Neuronal stem cell (in vitro differentiated cells): Measurements from ENCODE around the gene TAS1R3.

ENCODE experiments used
- DNase-seq: peaks from one replicate; pipeline ENCODE4 v3.0.0-alpha.2; 2013; ENCODE audit warnings: low spot score
- H2AFZ ChIP-seq: one replicate; pipeline ENCODE4 v1.6.1; 2013; ENCODE audit warnings: mild to moderate bottlenecking, low read length, inconsistent platforms
- H2AK5ac ChIP-seq: 2 replicates; pipeline ENCODE4 v1.6.1; 2013; ENCODE audit warnings: low read depth, mild to moderate bottlenecking, inconsistent platforms, low read length, moderate library complexity, mixed read lengths
- H2BK120ac ChIP-seq: 2 replicates; pipeline ENCODE4 v1.6.1; 2013; ENCODE audit warnings: low read depth, mild to moderate bottlenecking, inconsistent platforms, low read length, moderate library complexity, mixed read lengths
- H2BK12ac ChIP-seq: one replicate; pipeline ENCODE4 v1.6.1; 2013; ENCODE audit warnings: low read length, inconsistent platforms
- H2BK15ac ChIP-seq: 2 replicates; pipeline ENCODE4 v1.6.1; 2013; ENCODE audit warnings: mild to moderate bottlenecking, low read length, inconsistent platforms, mixed read lengths
- H2BK5ac ChIP-seq: one replicate; pipeline ENCODE4 v1.6.1; 2013; ENCODE audit warnings: inconsistent platforms, mild to moderate bottlenecking, low read length, moderate library complexity
- H3K14ac ChIP-seq: one replicate; pipeline ENCODE4 v1.6.1; 2013; ENCODE audit warnings: low read length, inconsistent platforms
- H3K18ac ChIP-seq: 2 replicates; pipeline ENCODE4 v1.6.1; 2013; ENCODE audit warnings: low read length, inconsistent platforms
- H3K23ac ChIP-seq: 2 replicates; pipeline ENCODE4 v1.6.1; 2013; ENCODE audit warnings: low read depth, mild to moderate bottlenecking, mixed read lengths, low read length, inconsistent platforms; ENCODE audit not compliant: poor library complexity
- H3K27ac ChIP-seq: replicated peaks from 3 replicates; pipeline ENCODE4 v1.5.1; 2013; ENCODE audit warnings: low read length, inconsistent platforms
- H3K27me3 ChIP-seq, 3 experiments: 2 replicates each; pipeline ENCODE4 v1.6.1; 2013; ENCODE audit warnings: low read length in 3 of 3, mild to moderate bottlenecking in 2 of 3, inconsistent platforms in 1 of 3, low read depth in 1 of 3, mixed read lengths in 1 of 3, moderate library complexity in 1 of 3; ENCODE audit not compliant: control insufficient read depth in 3 of 3, insufficient read depth in 3 of 3
- H3K36me3 ChIP-seq, 2 donors: replicated peaks in 1 of 2; 2 replicates each; pipeline ENCODE4 v1.6.1; 2013; ENCODE audit warnings: low read length in 2 of 2; ENCODE audit not compliant: control insufficient read depth in 2 of 2, insufficient read depth in 2 of 2
- H3K4ac ChIP-seq: 2 replicates; pipeline ENCODE4 v1.6.1; 2013; ENCODE audit warnings: inconsistent platforms, mild to moderate bottlenecking, low read length, moderate library complexity
- H3K4me1 ChIP-seq, 2 donors: 1 replicate in 1 of 2; 2 replicates in 1 of 2; pipeline ENCODE4 v1.6.1; 2013; ENCODE audit warnings: low read length in 2 of 2, low read depth in 1 of 2; ENCODE audit not compliant: control insufficient read depth in 2 of 2, insufficient read depth in 1 of 2
- H3K4me2 ChIP-seq: one replicate; pipeline ENCODE4 v1.6.1; 2013; ENCODE audit warnings: mild to moderate bottlenecking, low read length, inconsistent platforms; ENCODE audit not compliant: insufficient read depth, poor library complexity, severe bottlenecking
- H3K4me3 ChIP-seq, 2 donors: 2 replicates each; pipeline ENCODE4 v1.5.1; 2013; ENCODE audit warnings: low read length in 2 of 2, mild to moderate bottlenecking in 2 of 2, inconsistent platforms in 1 of 2, moderate library complexity in 1 of 2
- H3K79me1 ChIP-seq: one replicate; pipeline ENCODE4 v1.6.1; 2013; ENCODE audit warnings: low read depth, mild to moderate bottlenecking, inconsistent platforms, low read length, moderate library complexity
- H3K9ac ChIP-seq: one replicate; pipeline ENCODE4 v1.6.1; 2013; ENCODE audit warnings: mild to moderate bottlenecking, low read depth, low read length, inconsistent platforms; ENCODE audit not compliant: poor library complexity
- H3K9me3 ChIP-seq, 2 donors: replicated peaks in 1 of 2; 2 replicates each; pipeline versions ENCODE3 to v1.6.1; 2013; ENCODE audit warnings: low read length in 2 of 2, mild to moderate bottlenecking in 2 of 2, inconsistent platforms in 1 of 2, low read depth in 1 of 2, mixed read lengths in 1 of 2, moderate library complexity in 1 of 2; ENCODE audit not compliant: control insufficient read depth in 2 of 2, insufficient read depth in 1 of 2
- H4K8ac ChIP-seq: one replicate; pipeline ENCODE4 v1.6.1; 2013; ENCODE audit warnings: low read depth, mild to moderate bottlenecking, inconsistent platforms, low read length, moderate library complexity
- H4K91ac ChIP-seq: one replicate; pipeline ENCODE4 v1.6.1; 2013; ENCODE audit warnings: low read length, low read depth, mild to moderate bottlenecking, inconsistent platforms; ENCODE audit not compliant: poor library complexity
- WGBS, 2 donors: extraction: QIAGEN DNeasy Blood & Tissue Kit; methylation state at CpG; one replicate each; pipeline ENCODE4 v1.1.7; 2013; ENCODE audit warnings: missing lambda C conversion rate in 2 of 2, mixed read lengths in 1 of 2; ENCODE audit not compliant: insufficient read length in 2 of 2, insufficient replicate concordance in 1 of 2; ENCODE audit errors: extremely low coverage in 2 of 2; 5-methylcytosine and 5-hydroxymethylcytosine counted together

TAS1R3 gene

DNA sequence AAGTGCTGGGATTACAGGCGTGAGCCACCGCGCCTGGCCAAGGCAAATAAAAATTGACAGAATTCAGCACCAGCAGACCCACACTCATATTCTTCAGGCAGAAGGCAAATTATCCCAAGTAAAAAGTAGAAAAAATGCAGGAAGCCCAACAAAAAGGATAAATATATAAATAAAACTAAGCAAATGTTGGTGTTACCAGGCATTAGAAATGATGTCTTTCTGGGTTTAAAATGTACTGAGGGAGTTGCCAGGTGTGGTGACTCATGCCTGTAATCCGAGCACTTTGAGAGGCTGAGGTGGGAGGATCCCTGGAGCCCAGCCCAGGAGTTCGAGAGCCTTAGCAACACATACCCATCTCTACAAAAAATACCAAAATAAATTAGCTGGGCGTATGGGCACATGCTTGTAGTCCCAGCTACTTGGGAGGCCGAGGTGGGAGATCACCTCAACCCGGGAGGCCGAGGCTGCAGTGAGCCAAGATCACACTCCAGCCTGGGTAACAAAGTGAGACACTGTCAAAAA lies 12.9 kb upstream of the TAS1R3 start:
- no peak overlapping the region for H2AK5ac ChIP-seq
- H3K14ac ChIP-seq, result no peak overlapping the region
- H4K8ac ChIP-seq, result no peak overlapping the region
- H3K79me1 ChIP-seq, result peaks cover 48% of the 10 kb centered on the region
- WGBS, 2 donors, result no CpG with 5 or more reads among the region's 9 CpGs
- H2AFZ ChIP-seq, result no peak overlapping the region
- H3K9me3 ChIP-seq, result no peaks in the 10 kb centered on the region
- H2BK15ac ChIP-seq, result no peak overlapping the region
- H3K27ac ChIP-seq, result no peak overlapping the region
- H3K4ac ChIP-seq, result no peak overlapping the region
- H3K9ac ChIP-seq, result no peak overlapping the region
- no peak overlapping the region for H3K4me2 ChIP-seq
- H4K91ac ChIP-seq, result no peak overlapping the region
- H3K23ac ChIP-seq, result no peak overlapping the region
- no peaks in the 10 kb centered on the region for H3K27me3 ChIP-seq
- H3K36me3 ChIP-seq, result peaks cover 42 to 90% of the 10 kb centered on the region in 2 donors
- DNase-seq, result no peak
- no peak overlapping the region for H2BK12ac ChIP-seq
- no peak overlapping the region for H2BK120ac ChIP-seq
- no peak overlapping the region for H3K4me3 ChIP-seq
- H2BK5ac ChIP-seq, result no peak overlapping the region
- peaks cover 6 to 7% of the 10 kb centered on the region in 2 donors for H3K4me1 ChIP-seq
- no peak overlapping the region for H3K18ac ChIP-seq

DNA sequence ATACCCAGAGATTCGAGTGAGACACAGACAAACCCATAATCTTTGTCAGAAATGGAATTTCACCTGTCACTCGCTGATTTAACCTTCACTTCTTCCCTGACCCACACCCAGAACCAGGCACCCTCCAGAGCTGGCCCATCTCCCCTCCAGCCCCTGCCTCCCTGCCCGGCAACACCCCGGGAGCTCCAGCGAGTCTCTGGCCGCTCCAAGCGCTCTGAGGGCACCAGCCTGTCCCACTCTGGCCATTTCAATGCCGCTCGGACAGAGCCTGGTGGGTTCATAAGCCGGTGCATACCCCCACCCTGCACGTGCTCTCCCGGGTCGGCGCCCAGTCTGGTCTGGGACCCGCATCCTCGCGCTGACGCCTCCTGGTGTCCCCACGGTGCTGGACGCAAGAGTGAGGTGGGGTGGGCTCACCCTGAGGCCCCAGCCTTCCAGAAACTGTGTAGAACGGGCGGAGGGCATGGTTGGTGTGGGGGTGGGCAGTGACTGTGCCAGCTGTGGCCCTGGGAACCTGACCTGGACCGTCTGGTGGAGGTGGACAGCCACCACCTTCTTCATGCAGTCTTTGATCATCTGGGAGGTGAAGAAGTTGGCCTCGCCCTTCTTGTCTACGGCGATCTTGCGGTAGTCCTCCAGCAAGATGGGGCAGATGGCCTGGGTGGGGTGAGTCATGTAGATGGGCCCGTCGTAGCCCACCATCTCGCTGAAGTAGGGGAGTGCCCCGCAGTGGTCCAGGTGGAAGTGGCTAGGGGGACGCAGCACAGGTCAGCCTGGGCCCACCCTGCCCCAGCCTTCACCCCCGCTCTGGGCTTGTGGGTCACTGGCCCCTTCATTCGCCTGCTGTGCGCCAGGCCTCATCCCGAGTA lies 12.1 kb upstream of the TAS1R3 start:
- Histone ChIP-seq H3K23ac (no peak overlapping the region), H3K18ac (no peak overlapping the region), H4K91ac (no peak overlapping the region), H3K9ac (peak overlapping the region; percentile 44), H2BK15ac (no peak overlapping the region), H4K8ac (no peak overlapping the region), H2AK5ac (peak overlapping the region; percentile 88), H3K4me2 (no peak overlapping the region), H3K9me3 (no peaks in the 10 kb centered on the region), H3K4me1 (peaks cover 9 to 10% of the 10 kb centered on the region in 2 donors), H3K27me3 (no peaks in the 10 kb centered on the region), H2AFZ (no peak overlapping the region), H3K79me1 (peaks cover 50% of the 10 kb centered on the region), H2BK12ac (no peak overlapping the region), H3K14ac (no peak overlapping the region), H2BK5ac (no peak overlapping the region), H3K4ac (no peak overlapping the region), H3K27ac (no peak overlapping the region), H3K4me3 (no peak overlapping the region), H3K36me3 (peaks cover 34 to 84% of the 10 kb centered on the region in 2 donors), H2BK120ac (peak overlapping the region; percentile 41)
- DNase-seq, result no peak
- no CpG with 5 or more reads among the region's 36 CpGs for WGBS, 2 donors

DNA sequence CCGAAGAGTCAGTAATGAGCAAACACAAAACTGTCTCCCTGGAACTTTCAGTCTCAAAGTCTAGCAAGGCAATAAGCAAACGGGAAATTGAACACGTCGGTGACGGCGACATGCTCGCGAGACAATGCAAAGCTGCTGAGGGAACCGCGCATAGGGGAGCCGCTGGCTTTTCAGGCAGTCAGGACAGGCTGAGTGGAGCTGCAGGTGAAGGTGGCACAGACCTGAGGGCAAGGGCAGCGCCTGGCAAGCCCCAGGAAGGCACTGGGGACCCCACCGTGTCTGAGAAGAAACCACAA lies 11.5 kb upstream of the TAS1R3 start:
- peaks cover 29 to 79% of the 10 kb centered on the region in 2 donors for H3K36me3 ChIP-seq
- no peak overlapping the region for H3K27ac ChIP-seq
- H4K91ac ChIP-seq, result no peak overlapping the region
- WGBS, 2 donors, result no CpG with 5 or more reads among the region's 13 CpGs
- no peak overlapping the region for H2BK120ac ChIP-seq
- no peak overlapping the region for H3K4me3 ChIP-seq
- DNase-seq, result no peak
- no peak overlapping the region for H2BK15ac ChIP-seq
- H2BK5ac ChIP-seq, result no peak overlapping the region
- no peak overlapping the region for H3K4ac ChIP-seq
- H3K18ac ChIP-seq, result no peak overlapping the region
- no peak overlapping the region for H4K8ac ChIP-seq
- H2AK5ac ChIP-seq, result no peak overlapping the region
- H3K14ac ChIP-seq, result no peak overlapping the region
- H3K9me3 ChIP-seq, result no peaks in the 10 kb centered on the region
- H3K4me2 ChIP-seq, result no peak overlapping the region
- no peak overlapping the region for H3K9ac ChIP-seq
- H3K23ac ChIP-seq, result no peak overlapping the region
- H3K27me3 ChIP-seq, result no peaks in the 10 kb centered on the region
- H3K79me1 ChIP-seq, result peaks cover 53% of the 10 kb centered on the region
- H2BK12ac ChIP-seq, result no peak overlapping the region
- peaks cover 9 to 10% of the 10 kb centered on the region in 2 donors for H3K4me1 ChIP-seq
- H2AFZ ChIP-seq, result no peak overlapping the region

DNA sequence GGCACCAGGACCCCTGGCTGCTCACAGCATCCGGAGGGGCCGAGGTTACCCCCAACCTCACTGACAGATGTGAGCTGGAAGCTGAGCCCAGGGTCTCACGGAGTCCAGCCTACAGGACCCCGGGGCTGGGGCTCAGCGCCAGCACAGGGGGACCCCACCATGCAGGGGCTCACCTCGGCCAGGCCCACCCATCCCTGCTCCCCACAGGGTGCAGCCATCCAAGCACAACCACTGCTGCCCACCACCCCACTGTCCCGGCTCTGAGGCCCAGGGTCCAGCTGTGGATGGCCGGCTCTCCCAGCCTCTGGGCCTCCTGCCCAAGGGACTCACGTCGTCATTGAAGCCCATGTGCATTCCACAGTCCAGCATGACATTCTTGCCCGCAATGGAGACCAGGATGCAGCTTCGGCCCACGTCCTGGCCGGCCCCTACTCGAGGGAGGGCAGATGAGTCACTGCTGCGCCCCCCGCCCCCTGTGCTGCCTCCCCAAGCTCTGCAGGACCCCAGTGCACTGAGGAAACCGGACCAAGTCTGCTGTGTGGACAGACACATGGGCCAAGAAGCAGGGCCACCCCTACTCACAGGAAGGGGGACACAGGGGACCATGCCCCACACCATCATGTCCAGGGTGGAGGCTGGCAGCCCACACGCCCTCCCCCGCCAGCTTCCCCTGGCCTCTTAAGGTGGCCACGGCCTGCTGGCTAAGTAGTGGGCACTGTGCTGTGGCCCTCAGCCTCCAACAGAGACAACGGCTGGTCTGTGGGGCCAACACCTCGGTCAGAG lies 10.2 kb upstream of the TAS1R3 start:
- no peak overlapping the region for H4K91ac ChIP-seq
- no peak overlapping the region for H2BK5ac ChIP-seq
- no peak overlapping the region for H2BK12ac ChIP-seq
- no peaks in the 10 kb centered on the region for H3K27me3 ChIP-seq
- no peak overlapping the region for H3K27ac ChIP-seq
- no peak overlapping the region for H3K14ac ChIP-seq
- no peak overlapping the region for H4K8ac ChIP-seq
- H3K18ac ChIP-seq, result no peak overlapping the region
- peaks cover 22 to 70% of the 10 kb centered on the region in 2 donors for H3K36me3 ChIP-seq
- no peak overlapping the region for H3K4me3 ChIP-seq
- H2BK120ac ChIP-seq, result no peak overlapping the region
- no peak overlapping the region for H3K4me2 ChIP-seq
- peaks cover 59% of the 10 kb centered on the region for H3K79me1 ChIP-seq
- no peaks in the 10 kb centered on the region for H3K9me3 ChIP-seq
- peaks cover 13 to 16% of the 10 kb centered on the region in 2 donors for H3K4me1 ChIP-seq
- H2AK5ac ChIP-seq, result no peak overlapping the region
- no peak overlapping the region for H2BK15ac ChIP-seq
- no peak overlapping the region for H3K4ac ChIP-seq
- WGBS, 2 donors, result no CpG with 5 or more reads among the region's 23 CpGs
- no peak for DNase-seq
- H2AFZ ChIP-seq, result no peak overlapping the region
- H3K23ac ChIP-seq, result peak overlapping the region; percentile 80
- H3K9ac ChIP-seq, result peak overlapping the region; percentile 60
